Stimulated activated CD4-positive, alpha-beta T cell treated with anti-CD3 and anti-CD28 coated beads, TNF-alpha, amount 100 ng/mL, for 4 hours (primary cell): Measurements from ENCODE around the gene POMT1.
"Not testable (repeated sequence)": the region's sequence is repeated elsewhere in the genome, so short reads cannot be mapped to it uniquely, and the experiment has no call there.

Experiments
- DNase-seq, 3 experiments: peaks; one replicate each; pipeline ENCODE4 v3.0.0-alpha.2; 2020; ENCODE audit warnings: low read depth in 3 of 3

The POMT1 gene

GRCh38 chr9:131496844-131497405, 5.8 kb upstream of the POMT1 start:
- no peak for DNase-seq

DNA sequence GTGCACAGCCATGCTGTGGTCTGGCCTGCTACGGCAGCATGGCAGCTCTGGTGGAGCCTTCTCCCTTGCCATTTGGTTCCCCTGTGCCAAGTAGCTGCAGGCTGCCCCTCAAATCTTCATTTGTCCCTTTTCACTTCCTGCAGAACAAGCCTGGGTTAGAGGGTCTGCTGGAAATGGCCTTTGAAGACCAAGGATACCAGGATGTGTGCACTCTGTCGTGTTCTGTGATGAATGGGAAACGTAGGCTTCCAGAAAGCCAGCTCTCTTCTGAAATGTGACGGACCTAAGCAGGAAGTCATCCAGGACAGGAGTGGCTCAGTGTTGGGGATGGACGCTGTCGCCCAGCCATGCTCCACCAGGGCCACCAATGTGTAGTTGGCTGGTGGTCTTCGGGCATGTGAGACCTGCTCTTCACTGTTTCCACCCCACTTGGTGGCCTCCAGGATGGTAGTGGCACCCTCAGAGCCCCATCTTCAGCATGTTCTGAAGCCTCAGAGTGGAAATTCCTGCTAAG, 3.4 kb upstream of the POMT1 start:
- DNase-seq: no peak

DNA sequence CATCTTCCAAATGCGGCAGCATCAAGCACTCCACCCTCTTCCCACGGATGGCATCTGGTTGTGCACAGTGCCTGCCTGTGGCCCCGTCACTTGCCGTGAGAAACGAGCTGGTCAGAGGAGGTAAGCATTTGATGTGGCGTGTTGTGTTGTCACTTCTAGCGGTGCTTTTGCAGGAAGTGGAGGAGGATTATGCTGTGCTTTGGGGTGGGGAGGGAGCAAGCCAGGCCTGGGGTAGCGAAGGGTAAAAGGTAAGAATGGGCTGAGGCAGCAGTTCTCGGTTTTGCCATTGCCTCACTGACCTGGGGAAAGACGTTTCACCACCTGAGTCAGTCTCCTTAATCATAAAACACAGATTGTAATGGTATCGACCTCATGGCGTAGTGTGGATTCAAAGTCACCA, 2.3 kb upstream of the POMT1 start:
- DNase-seq: peak in 2 of 3 experiments; percentile 36 to 43

DNA sequence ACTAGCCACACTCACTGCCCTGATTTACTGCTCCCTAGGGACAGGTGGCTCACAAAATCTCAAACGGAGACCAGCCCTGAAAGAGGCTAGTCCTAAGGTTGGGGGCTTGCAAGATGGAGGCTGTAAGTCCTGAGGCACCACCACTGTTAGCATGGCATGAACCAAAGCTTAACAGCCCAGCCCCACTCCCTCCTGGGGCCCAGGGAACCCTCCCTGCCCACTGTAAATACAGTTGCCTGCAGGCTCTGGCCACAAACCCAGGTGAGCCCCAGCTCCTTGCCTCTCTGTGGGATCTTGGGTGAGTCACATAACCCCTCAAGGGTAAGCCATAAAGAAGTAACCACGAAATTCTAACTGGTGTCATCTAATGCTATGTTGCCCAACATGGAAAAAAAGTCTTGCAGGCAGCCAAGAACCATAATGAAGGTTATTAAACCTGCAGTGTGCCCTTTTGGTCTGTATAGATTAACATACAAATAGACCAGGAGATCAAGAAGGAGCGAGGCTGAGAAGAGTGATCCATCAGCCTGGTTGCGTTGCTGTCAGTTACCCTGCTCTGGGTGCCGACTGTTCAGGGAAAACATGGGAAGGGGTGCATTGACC, 1.7 kb upstream of the POMT1 start:
- DNase-seq: peak in 2 of 3 experiments; percentile 15 to 32

GRCh38 chr9:131503626-131504465, 1.1 kb downstream of the POMT1 start:
- DNase-seq: peak in 2 of 3 experiments; percentile 19 to 22

GRCh38 chr9:131505012-131505411, 2.3 kb downstream of the POMT1 start:
- DNase-seq: no peak

- no peak for DNase-seq
Measured at GRCh38 chr9:131511416-131511815, 8.7 kb downstream of the POMT1 start.

DNA sequence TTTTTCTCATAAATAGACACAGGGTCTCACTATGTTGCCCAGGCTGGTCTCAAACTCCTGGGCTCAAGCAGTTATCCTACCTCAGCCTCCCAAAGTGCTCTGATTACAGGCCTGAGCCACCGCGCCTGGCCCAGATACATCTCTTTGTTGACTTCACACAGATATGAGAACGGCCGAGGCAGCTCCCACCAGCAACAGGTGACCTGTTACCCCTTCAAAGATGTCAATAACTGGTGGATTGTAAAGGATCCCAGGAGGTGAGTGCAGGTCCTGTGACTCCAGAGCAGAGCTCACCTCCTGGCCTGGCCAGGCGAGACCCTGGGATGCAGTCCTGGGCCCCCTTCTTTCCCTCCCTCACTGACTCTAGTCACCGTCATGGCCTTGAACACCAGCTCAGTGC, 9.2 kb downstream of the POMT1 start:
- no peak for DNase-seq

GRCh38 chr9:131513177-131513576, 10.5 kb downstream of the POMT1 start:
- no peak for DNase-seq

- not testable (repeated sequence) for DNase-seq
Measured at GRCh38 chr9:131515559-131516031, 12.9 kb downstream of the POMT1 start.

- DNase-seq: no peak
Measured at GRCh38 chr9:131516100-131516499, 13.4 kb downstream of the POMT1 start.

GRCh38 chr9:131516930-131517329, 14.2 kb downstream of the POMT1 start:
- no peak for DNase-seq

GRCh38 chr9:131517761-131518190, 15.1 kb downstream of the POMT1 start:
- no peak for DNase-seq

DNA sequence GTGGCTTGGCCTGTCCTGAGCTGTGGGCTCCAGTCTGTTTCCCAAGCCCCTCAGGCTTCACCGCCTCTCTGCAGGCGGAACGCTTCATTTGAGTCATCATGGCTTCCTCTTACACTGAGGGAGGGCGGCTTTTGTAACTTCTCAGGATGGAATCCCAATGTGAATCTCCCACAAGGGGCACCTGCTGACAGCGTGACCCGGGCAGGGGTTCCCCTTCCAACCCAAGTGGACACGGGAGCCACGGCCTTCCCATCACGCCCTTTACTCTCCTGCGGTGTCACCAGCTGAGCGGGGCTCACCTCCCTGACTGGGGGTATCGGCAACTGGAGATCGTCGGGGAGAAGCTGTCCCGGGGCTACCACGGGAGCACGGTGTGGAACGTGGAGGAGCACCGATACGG, 15.8 kb downstream of the POMT1 start:
- no peak for DNase-seq

DNA sequence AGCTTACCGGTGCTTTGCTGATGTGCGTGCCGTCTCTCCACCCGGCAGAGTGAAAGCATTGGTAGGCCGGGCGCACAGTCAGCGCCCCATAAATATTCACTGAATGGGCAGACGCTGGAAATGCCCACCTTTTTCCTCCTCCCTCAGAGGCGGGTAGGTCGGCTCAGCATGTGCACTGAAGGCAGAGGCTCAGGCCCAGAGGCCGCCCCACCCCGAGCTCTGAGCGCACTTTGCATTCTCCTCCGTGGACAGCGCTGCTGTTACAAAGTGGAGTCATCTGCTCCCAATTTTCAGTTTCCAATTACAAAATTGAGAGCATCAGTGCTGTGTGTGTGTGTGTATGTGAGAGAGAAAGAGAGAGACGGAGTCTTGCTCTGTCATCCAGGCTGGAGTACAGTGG, 17.8 kb downstream of the POMT1 start:
- no peak for DNase-seq

DNA sequence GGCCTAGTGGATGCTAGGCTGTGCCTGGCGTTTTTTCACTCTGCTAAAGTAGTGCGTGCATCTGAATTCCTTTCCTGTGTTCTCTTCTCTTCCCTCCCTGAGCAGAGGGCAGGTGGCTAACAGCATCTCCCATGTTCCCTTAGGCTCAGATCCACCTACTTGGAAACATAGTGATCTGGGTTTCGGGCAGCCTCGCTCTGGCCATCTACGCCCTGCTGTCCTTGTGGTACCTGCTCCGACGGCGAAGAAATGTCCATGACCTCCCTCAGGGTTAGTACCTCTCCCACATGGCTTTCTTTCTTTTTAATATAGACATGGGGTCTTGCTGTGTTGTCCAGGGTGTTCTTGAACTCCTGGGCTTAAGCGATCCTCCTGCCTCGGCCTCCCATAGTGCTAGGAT, 18.5 kb downstream of the POMT1 start:
- DNase-seq: no peak

DNA sequence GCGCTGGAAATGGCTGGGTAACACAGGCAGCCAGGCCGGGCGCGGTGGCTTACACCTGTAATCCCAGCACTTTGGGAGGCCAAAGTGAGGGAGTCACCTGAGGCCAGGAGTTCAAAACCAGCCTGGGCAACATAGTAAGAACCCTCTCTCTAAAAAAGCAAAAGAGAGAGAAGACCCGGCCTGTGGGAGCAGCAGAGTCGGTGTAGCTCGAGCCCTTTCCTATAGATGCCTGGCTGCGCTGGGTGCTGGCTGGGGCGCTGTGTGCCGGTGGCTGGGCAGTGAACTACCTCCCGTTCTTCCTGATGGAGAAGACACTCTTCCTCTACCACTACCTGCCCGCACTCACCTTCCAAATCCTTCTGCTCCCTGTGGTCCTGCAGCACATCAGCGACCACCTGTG, 19.1 kb downstream of the POMT1 start:
- DNase-seq: no peak

DNA sequence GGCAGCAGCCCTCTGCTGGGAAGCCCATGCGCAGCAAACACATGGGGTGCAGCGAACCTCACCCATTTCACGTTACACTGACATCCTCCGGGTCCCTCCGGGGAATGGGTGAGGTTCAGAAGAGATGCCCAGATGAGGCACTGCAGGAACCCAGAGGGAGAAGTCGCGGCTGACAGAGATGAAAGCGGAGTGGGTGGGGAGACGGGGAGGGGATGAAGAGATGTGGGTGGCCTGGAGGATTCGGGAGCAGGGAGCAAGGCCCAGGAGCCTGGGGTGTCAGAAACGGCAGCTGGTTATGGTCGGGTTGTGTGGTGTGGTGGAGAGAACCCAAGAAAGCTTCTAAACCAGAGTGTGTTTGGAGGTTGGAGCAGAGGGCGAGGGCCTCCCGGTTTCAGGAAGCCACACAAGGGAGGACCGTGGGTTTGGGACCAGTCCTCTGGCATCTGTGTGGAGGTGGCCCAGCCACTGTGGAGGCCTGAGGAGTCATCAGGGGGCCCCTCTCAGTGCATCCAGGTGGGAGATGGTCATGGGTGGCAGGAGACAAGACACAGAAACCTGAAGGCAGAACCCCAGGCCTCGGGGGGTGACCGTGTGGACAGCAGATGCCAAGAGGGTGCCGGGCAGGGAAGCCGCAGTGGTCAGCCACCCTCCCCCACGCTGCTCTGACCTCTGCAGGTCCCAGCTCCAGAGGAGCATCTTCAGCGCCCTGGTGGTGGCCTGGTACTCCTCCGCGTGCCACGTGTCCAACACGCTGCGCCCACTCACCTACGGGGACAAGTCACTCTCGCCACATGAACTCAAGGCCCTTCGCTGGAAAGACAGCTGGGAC, 19.8 kb downstream of the POMT1 start:
- no peak for DNase-seq

DNA sequence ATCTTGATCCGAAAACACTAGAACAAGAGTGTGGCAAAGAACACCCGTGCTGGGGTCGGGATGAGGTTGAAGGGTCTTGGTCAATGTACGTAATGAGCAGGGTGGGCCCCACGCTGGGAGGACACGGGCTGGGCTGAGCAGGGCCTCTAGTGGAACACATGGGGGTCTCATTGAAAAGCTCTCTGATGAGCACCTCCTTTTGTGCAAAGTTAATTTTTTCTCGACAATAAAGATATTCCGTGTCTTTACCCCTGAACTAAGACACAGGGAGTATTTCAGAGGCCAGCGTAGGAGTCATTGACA, 20.3 kb downstream of the POMT1 start:
- no peak for DNase-seq

- no peak for DNase-seq
Measured at GRCh38 chr9:131523451-131524435, 21.0 kb downstream of the POMT1 start.
